ENCODE measurements around the gene CHD9.

DNA sequence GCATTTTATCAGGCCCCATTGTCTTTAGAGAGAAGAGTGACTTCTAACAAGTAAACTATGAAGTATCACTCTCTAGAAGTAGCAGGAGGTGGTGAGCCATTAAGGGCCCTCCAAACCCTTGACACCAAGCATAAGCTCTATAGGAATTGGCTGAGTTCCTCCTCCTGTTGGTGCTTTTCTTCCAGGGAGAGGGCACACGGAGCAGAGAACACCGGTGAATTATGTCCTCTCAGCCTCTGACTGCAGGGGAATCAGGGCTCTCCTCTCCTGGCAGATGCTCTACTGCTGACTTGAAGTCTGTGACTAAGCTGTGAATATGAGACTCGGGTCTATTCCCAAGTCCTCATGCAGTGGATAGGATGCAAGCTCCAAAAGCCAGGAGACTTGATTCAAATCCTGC, 32.3 kb downstream of the CHD9 start:
- TF ChIP-seq, protein P1, sequence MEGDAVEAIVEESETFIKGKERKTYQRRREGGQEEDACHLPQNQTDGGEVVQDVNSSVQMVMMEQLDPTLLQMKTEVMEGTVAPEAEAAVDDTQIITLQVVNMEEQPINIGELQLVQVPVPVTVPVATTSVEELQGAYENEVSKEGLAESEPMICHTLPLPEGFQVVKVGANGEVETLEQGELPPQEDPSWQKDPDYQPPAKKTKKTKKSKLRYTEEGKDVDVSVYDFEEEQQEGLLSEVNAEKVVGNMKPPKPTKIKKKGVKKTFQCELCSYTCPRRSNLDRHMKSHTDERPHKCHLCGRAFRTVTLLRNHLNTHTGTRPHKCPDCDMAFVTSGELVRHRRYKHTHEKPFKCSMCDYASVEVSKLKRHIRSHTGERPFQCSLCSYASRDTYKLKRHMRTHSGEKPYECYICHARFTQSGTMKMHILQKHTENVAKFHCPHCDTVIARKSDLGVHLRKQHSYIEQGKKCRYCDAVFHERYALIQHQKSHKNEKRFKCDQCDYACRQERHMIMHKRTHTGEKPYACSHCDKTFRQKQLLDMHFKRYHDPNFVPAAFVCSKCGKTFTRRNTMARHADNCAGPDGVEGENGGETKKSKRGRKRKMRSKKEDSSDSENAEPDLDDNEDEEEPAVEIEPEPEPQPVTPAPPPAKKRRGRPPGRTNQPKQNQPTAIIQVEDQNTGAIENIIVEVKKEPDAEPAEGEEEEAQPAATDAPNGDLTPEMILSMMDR (conservative IDR thresholded peaks at IDR 0.05; ENCODE audit: low read length) = no peak
- TF ChIP-seq EZH2phosphoT487 (IDR thresholded peaks at IDR 0.05; ENCODE audit: borderline replicate concordance) = no peak
